H1 (cell line): Measurements from ENCODE around the gene RPN2.

Experiments used
- CEBPB ChIP-seq: IDR thresholded peaks from 2 replicates; pipeline ENCODE4 v1.6.1; 2012; ENCODE audit warnings: low read depth, low read length
- EP300 ChIP-seq, 2 experiments: IDR thresholded peaks; 1 replicate in 1 of 2; 2 replicates in 1 of 2; pipeline ENCODE4 v1.6.1; 2011 to 2012; ENCODE audit warnings: low read depth in 2 of 2, low read length in 2 of 2, mild to moderate bottlenecking in 2 of 2, borderline replicate concordance in 1 of 2, inconsistent platforms in 1 of 2, moderate library complexity in 1 of 2
- JUN ChIP-seq: IDR thresholded peaks from 2 replicates; pipeline ENCODE4 v1.6.1; 2011; ENCODE audit warnings: low read depth, mild to moderate bottlenecking, improper control_type of control experiment, low read length
- KDM5A ChIP-seq: fragments of 200-600 bp; IDR thresholded peaks from 2 replicates; pipeline ENCODE4 v1.7.1; 2012; ENCODE audit warnings: mild to moderate bottlenecking, low read length, inconsistent platforms, mixed read lengths
- NANOG ChIP-seq: IDR thresholded peaks from 2 replicates; pipeline ENCODE4 v1.6.1; 2011; ENCODE audit warnings: low read length, low read depth, mild to moderate bottlenecking, inconsistent platforms; ENCODE audit not compliant: insufficient read depth, poor library complexity, severe bottlenecking
- POLR2A ChIP-seq, 2 experiments: IDR thresholded peaks; 1 replicate in 1 of 2; 2 replicates in 1 of 2; pipeline ENCODE4 v1.6.1; 2011; ENCODE audit warnings: low read depth in 2 of 2, low read length in 2 of 2, mild to moderate bottlenecking in 2 of 2; ENCODE audit errors: control extremely low read depth in 1 of 2
- POLR2AphosphoS5 ChIP-seq: IDR thresholded peaks from 2 replicates; pipeline ENCODE4 v1.6.1; 2011; ENCODE audit warnings: low read depth, low read length
- RXRA ChIP-seq: IDR thresholded peaks from 2 replicates; pipeline ENCODE4 v1.6.1; 2011; ENCODE audit warnings: low read depth, mild to moderate bottlenecking, low read length, moderate library complexity; ENCODE audit not compliant: insufficient read depth
- SIN3A ChIP-seq, 2 experiments: IDR thresholded peaks in 1 of 2; conservative IDR thresholded peaks in 1 of 2; 2 replicates each; pipeline ENCODE4 v1.6.1; 2011 to 2012; ENCODE audit warnings: low read length in 2 of 2, improper control_type of control experiment in 1 of 2, low read depth in 1 of 2, mild to moderate bottlenecking in 1 of 2
- ZNF274 ChIP-seq: IDR thresholded peaks from 2 replicates; pipeline ENCODE4 v1.7.0; 2012; ENCODE audit warnings: low read length, borderline replicate concordance; ENCODE audit errors: extremely low read depth
- TF ChIP-seq, protein P1 (sequence below), 3 experiments: IDR thresholded peaks; 1 replicate in 2 of 3; 2 replicates in 1 of 3; pipeline versions ENCODE4 v1.5.1 to v1.6.1; 2011; ENCODE audit warnings: low read length in 3 of 3, mild to moderate bottlenecking in 3 of 3, inconsistent platforms in 2 of 3, low read depth in 1 of 3, moderate library complexity in 1 of 3; ENCODE audit not compliant: insufficient read depth in 1 of 3; ENCODE audit errors: control extremely low read depth in 1 of 3
- TF ChIP-seq, protein P2 (sequence below): IDR thresholded peaks from 2 replicates; pipeline ENCODE4 v1.6.1; 2011; ENCODE audit warnings: low read depth, mild to moderate bottlenecking, low read length; ENCODE audit not compliant: insufficient read depth

DNA sequence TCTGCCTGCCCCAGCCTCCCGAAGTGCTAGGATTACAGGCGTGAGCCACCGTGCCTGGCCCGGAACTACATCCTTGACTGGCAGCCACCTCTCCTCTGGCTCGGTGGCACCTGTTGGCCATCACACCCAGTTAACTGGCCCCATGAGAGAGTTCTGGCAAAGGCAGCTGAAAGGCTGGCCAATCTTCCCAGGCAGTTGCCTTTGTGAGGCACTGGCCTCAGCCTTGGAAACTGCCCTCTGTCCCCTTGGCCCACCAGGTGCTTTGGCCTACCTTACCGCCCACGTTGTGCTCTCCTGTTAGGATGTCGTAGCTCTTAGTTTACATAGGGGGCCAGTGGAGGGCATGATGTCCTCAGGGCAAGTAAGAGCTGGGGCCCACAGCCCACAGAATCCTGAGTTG lies 100.7 kb downstream of the RPN2 start:
- no peak for TF ChIP-seq ZNF274
- TF ChIP-seq KDM5A = no peak
- TF ChIP-seq, protein P1, sequence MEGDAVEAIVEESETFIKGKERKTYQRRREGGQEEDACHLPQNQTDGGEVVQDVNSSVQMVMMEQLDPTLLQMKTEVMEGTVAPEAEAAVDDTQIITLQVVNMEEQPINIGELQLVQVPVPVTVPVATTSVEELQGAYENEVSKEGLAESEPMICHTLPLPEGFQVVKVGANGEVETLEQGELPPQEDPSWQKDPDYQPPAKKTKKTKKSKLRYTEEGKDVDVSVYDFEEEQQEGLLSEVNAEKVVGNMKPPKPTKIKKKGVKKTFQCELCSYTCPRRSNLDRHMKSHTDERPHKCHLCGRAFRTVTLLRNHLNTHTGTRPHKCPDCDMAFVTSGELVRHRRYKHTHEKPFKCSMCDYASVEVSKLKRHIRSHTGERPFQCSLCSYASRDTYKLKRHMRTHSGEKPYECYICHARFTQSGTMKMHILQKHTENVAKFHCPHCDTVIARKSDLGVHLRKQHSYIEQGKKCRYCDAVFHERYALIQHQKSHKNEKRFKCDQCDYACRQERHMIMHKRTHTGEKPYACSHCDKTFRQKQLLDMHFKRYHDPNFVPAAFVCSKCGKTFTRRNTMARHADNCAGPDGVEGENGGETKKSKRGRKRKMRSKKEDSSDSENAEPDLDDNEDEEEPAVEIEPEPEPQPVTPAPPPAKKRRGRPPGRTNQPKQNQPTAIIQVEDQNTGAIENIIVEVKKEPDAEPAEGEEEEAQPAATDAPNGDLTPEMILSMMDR (IDR thresholded peaks at IDR 0.05; ENCODE audit: control extremely low read depth in 1 of 3, insufficient read depth in 1 of 3, low read depth in 1 of 3, low read length in 3 of 3) = no peak
- no peak for TF ChIP-seq EP300 (IDR thresholded peaks at IDR 0.05; ENCODE audit: borderline replicate concordance in 1 of 2, low read depth in 2 of 2, low read length in 2 of 2)
- TF ChIP-seq, protein P2, sequence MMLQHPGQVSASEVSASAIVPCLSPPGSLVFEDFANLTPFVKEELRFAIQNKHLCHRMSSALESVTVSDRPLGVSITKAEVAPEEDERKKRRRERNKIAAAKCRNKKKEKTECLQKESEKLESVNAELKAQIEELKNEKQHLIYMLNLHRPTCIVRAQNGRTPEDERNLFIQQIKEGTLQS = no peak
- no peak for TF ChIP-seq POLR2AphosphoS5
- TF ChIP-seq JUN = no peak
- TF ChIP-seq RXRA = no peak
- no peak for TF ChIP-seq SIN3A (conservative IDR thresholded peaks at IDR 0.05 in 1 of 2, IDR thresholded peaks at IDR 0.05 in 1 of 2; ENCODE audit: low read depth in 1 of 2, low read length in 2 of 2)
- no peak for TF ChIP-seq POLR2A (IDR thresholded peaks at IDR 0.05; ENCODE audit: control extremely low read depth in 1 of 2, low read depth in 2 of 2, low read length in 2 of 2)
- TF ChIP-seq CEBPB = no peak
- no peak for TF ChIP-seq NANOG
